HCT116 (cell line): Measurements from ENCODE around the gene ATPAF1. TPM values are rescaled to one million over a fixed set of nuclear protein-coding genes. Genes with fewer than 3 reads are reported as not detected.

Experiments
- ATAC-seq: fragments of 200-7000 bp; cut with Tn5 transposase; 2 replicates; pipeline ENCODE4 v1.9.1; 2020; ENCODE audit warnings: mild to moderate bottlenecking, moderate library complexity
- BruUV-seq: library from RNA; stranded (reverse); fragments of 400-500 nt; replicated peaks from 2 replicates; lab custom pipeline; 2021; lab: Mats Ljungman, UMichigan
- CTCF ChIA-PET: fragments of 300-600 bp; sonication (Branson Sonifier 250); formaldehyde crosslinking; loops from one replicate; lab custom pipeline; 2021; ENCODE audit warnings: antibody characterized with exemption; lab: Charles Lee
- POLR2A ChIA-PET: fragments of 300-600, 350-600 bp; sonication (Branson Sonifier 250); formaldehyde crosslinking; loops from one replicate; lab custom pipeline; 2021; ENCODE audit warnings: antibody characterized with exemption; lab: Charles Lee
- RAD21 ChIA-PET, 2 experiments: fragments of 300-600 bp; sonication (Branson Sonifier 250); formaldehyde crosslinking; loops; one replicate each; lab custom pipeline; 2023; ENCODE audit warnings: low total read pairs in 2 of 2; ENCODE audit not compliant: uncharacterized antibody in 2 of 2, unreplicated experiment in 2 of 2, low non-redundant PET in 1 of 2; lab: Charles Lee
- DNase-seq: peaks from one replicate; pipeline ENCODE4 v3.0.0-alpha.2; 2010; ENCODE audit warnings: low read depth, low spot score
- H2AFZ ChIP-seq: fragments of 200-600 bp; shearing (Covaris generic), sonication (generic); 2 replicates; pipeline ENCODE4 v1.6.1; 2017; ENCODE audit warnings: low read depth, mixed run types, mixed read lengths, antibody characterized with exemption, low read length; ENCODE audit not compliant: poor library complexity, severe bottlenecking
- H3K27ac ChIP-seq: 2 replicates; pipeline ENCODE4 v1.5.1; 2012; ENCODE audit warnings: low read depth, low read length
- H3K27me3 ChIP-seq: fragments of 200-600 bp; sonication (generic); 2 replicates; pipeline ENCODE4 v1.6.1; 2016; ENCODE audit warnings: mixed run types, low read length, mixed read lengths; ENCODE audit not compliant: insufficient read depth
- H3K36me3 ChIP-seq, 2 experiments: fragments of 200-500 bp in 1 of 2; fragments of 200-600 bp in 1 of 2; sonication (Bioruptor generic) in 1 of 2; sonication (generic) in 1 of 2; 2 replicates each; pipeline versions ENCODE4 v1.5.1 to v1.6.1; 2014 to 2016; ENCODE audit warnings: low read length in 2 of 2, inconsistent platforms in 1 of 2, mixed read lengths in 1 of 2, mixed run types in 1 of 2; ENCODE audit not compliant: insufficient read depth in 2 of 2, control insufficient read depth in 1 of 2
- H3K4me1 ChIP-seq, 2 experiments: fragments of 200-600 bp in 1 of 2; sonication (generic) in 1 of 2; 2 replicates each; pipeline versions ENCODE4 v1.5.1 to v1.6.1; 2012 to 2017; ENCODE audit warnings: low read length in 2 of 2, inconsistent platforms in 1 of 2, mild to moderate bottlenecking in 1 of 2, mixed read lengths in 1 of 2, mixed run types in 1 of 2, moderate library complexity in 1 of 2; ENCODE audit not compliant: insufficient read depth in 2 of 2, control insufficient read depth in 1 of 2
- H3K4me2 ChIP-seq: fragments of 200-600 bp; sonication (generic); 2 replicates; pipeline ENCODE4 v1.6.1; 2017; ENCODE audit warnings: mixed run types, low read length, mixed read lengths
- H3K4me3 ChIP-seq, 2 experiments: fragments of 200-600 bp in 1 of 2; sonication (generic) in 1 of 2; replicated peaks in 1 of 2; 2 replicates each; pipeline ENCODE4 v1.5.1; 2011 to 2016; ENCODE audit warnings: low read length in 2 of 2, control low read depth in 1 of 2, low read depth in 1 of 2, mild to moderate bottlenecking in 1 of 2, mixed read lengths in 1 of 2, mixed run types in 1 of 2
- H3K79me2 ChIP-seq: fragments of 200-600 bp; sonication (generic); 2 replicates; pipeline ENCODE4 v1.6.1; 2017; ENCODE audit warnings: mild to moderate bottlenecking, mixed run types, low read length, moderate library complexity, mixed read lengths; ENCODE audit not compliant: insufficient read depth
- H3K9ac ChIP-seq: fragments of 200-600 bp; sonication (generic); 2 replicates; pipeline ENCODE4 v1.6.1; 2016; ENCODE audit warnings: low read length, mixed read lengths
- H3K9me2 ChIP-seq: fragments of 200-600 bp; sonication (generic), shearing (Covaris generic); 2 replicates; pipeline ENCODE4 v1.6.1; 2017; ENCODE audit warnings: mixed run types, mild to moderate bottlenecking, moderate library complexity; ENCODE audit not compliant: insufficient read depth
- H3K9me3 ChIP-seq, 2 experiments: fragments of 200-500 bp in 1 of 2; fragments of 200-600 bp in 1 of 2; sonication (Bioruptor generic) in 1 of 2; sonication (generic) in 1 of 2; 2 replicates each; pipeline ENCODE4 v1.6.1; 2014 to 2017; ENCODE audit warnings: low read length in 2 of 2, mixed read lengths in 2 of 2, inconsistent platforms in 1 of 2, low read depth in 1 of 2, mild to moderate bottlenecking in 1 of 2, mixed run types in 1 of 2, moderate library complexity in 1 of 2; ENCODE audit not compliant: control insufficient read depth in 1 of 2, insufficient read depth in 1 of 2
- H4K20me1 ChIP-seq: fragments of 200-600 bp; sonication (generic), shearing (Covaris generic); 2 replicates; pipeline ENCODE4 v1.6.1; 2017; ENCODE audit warnings: mixed run types, mild to moderate bottlenecking, moderate library complexity; ENCODE audit not compliant: insufficient read depth
- EGR1 ChIP-seq: IDR thresholded peaks from 2 replicates; pipeline ENCODE4 v1.6.1; 2012; ENCODE audit warnings: low read depth
- FOSL1 ChIP-seq: IDR thresholded peaks from 2 replicates; pipeline ENCODE4 v1.6.1; 2012; ENCODE audit warnings: low read depth
- MAX ChIP-seq: IDR thresholded peaks from 2 replicates; pipeline ENCODE4 v1.6.1; 2012
- POLR2A ChIP-seq: IDR thresholded peaks from 2 replicates; pipeline ENCODE4 v1.7.0; 2011; ENCODE audit warnings: borderline replicate concordance; ENCODE audit not compliant: insufficient read depth, insufficient read length; ENCODE audit errors: extremely low read depth
- POLR2AphosphoS5 ChIP-seq: IDR thresholded peaks from 2 replicates; pipeline ENCODE4 v1.6.1; 2011; ENCODE audit warnings: mild to moderate bottlenecking, low read depth, low read length, moderate library complexity
- RAD21 ChIP-seq: IDR thresholded peaks from 2 replicates; pipeline ENCODE4 v1.6.1; 2012; ENCODE audit warnings: low read depth, mild to moderate bottlenecking
- REST ChIP-seq: IDR thresholded peaks from 2 replicates; pipeline ENCODE4 v1.6.1; 2012; ENCODE audit warnings: low read depth
- SIN3A ChIP-seq: IDR thresholded peaks from 2 replicates; pipeline ENCODE4 v1.6.1; 2012; ENCODE audit warnings: low read depth
- SP1 ChIP-seq: IDR thresholded peaks from 2 replicates; pipeline ENCODE4 v1.6.1; 2012; ENCODE audit warnings: low read depth
- TCF7L2 ChIP-seq: IDR thresholded peaks from 2 replicates; pipeline ENCODE4 v1.7.0; 2011; ENCODE audit warnings: borderline replicate concordance, inconsistent platforms; ENCODE audit not compliant: insufficient read depth, insufficient read length; ENCODE audit errors: extremely low read depth
- ZNF274 ChIP-seq: fragments of 200-500 bp; sonication (Bioruptor generic); IDR thresholded peaks from 2 replicates; pipeline ENCODE4 v1.6.1; 2014; ENCODE audit warnings: mild to moderate bottlenecking, low read depth, low read length, inconsistent platforms
- intact Hi-C: fragments of 100-400 bp; cut with micrococcal nuclease; formaldehyde crosslinking; loops from 2 replicates; pipeline ENCODE4 v1.10.0; 2022
- total RNA-seq: library from RNA; stranded (reverse); gene quantifications from one replicate; pipeline ENCODE4 v1.2.1, GENCODE V29; 2021; ENCODE audit not compliant: unreplicated experiment

The ATPAF1 gene
- total RNA-seq, 1 experiment from 2014 or later, result 35.5 TPM

- no peaks in the 10 kb centered on the region for H3K36me3 ChIP-seq
- H3K27ac ChIP-seq, result no peak overlapping the region
- no peak overlapping the region for H3K4me3 ChIP-seq
- H3K4me1 ChIP-seq, result peaks cover 0 to 7% of the 10 kb centered on the region in 2 experiments; a peak in 2 of 4 replicates
- peaks cover 7% of the 10 kb centered on the region; the same call in 1 of the 2 replicates for H3K79me2 ChIP-seq
- POLR2A ChIA-PET, result no interaction called here
- CTCF ChIA-PET, result no interaction called here
- no peak overlapping the region for H3K4me2 ChIP-seq
- TF ChIP-seq SIN3A (no peak), TCF7L2 (no peak), POLR2AphosphoS5 (no peak), FOSL1 (no peak), MAX (no peak), REST (no peak), EGR1 (no peak), RAD21 (no peak), SP1 (no peak), ZNF274 (no peak), POLR2A (no peak)
- no peaks in the 10 kb centered on the region for H3K9me3 ChIP-seq
- DNase-seq (no peak), ATAC-seq (no peak)
- RAD21 ChIA-PET, result no interaction called here
- BruUV-seq, result no TSS peak
- no peak overlapping the region for H2AFZ ChIP-seq
- no peaks in the 10 kb centered on the region for H3K9me2 ChIP-seq
- H3K9ac ChIP-seq, result no peak overlapping the region
- no peaks in the 10 kb centered on the region for H3K27me3 ChIP-seq
- intact Hi-C loops, result no loop called here
- H4K20me1 ChIP-seq, result no peaks in the 10 kb centered on the region
Measured at GRCh38 chr1:46599059-46599970, 68.8 kb downstream of the ATPAF1 start.
